Adipocyte (in vitro differentiated cells): ENCODE measurements around the gene PARD6A.

Source experiments
- DNase-seq: peaks from one replicate; pipeline ENCODE4 v3.0.0-alpha.2; 2015; ENCODE audit warnings: low read depth
- H3K27me3 ChIP-seq: replicated peaks from 2 replicates; pipeline ENCODE4 v1.7.0; 2013; ENCODE audit warnings: mild to moderate bottlenecking, low read length, moderate library complexity; ENCODE audit not compliant: control insufficient read depth, insufficient read depth
- H3K36me3 ChIP-seq: 2 replicates; pipeline ENCODE4 v1.7.0; 2013; ENCODE audit warnings: low read length, mild to moderate bottlenecking, moderate library complexity; ENCODE audit not compliant: control insufficient read depth, insufficient read depth, severe bottlenecking
- H3K4me1 ChIP-seq: 2 replicates; pipeline ENCODE4 v1.7.0; 2013; ENCODE audit warnings: mild to moderate bottlenecking, low read length, moderate library complexity; ENCODE audit not compliant: control insufficient read depth, insufficient read depth
- H3K4me3 ChIP-seq: 2 replicates; pipeline ENCODE4 v1.7.0; 2013; ENCODE audit warnings: mild to moderate bottlenecking, low read length, moderate library complexity
- H3K9ac ChIP-seq: 2 replicates; pipeline ENCODE4 v1.7.0; 2013; ENCODE audit warnings: mild to moderate bottlenecking, low read length, moderate library complexity
- H3K9me3 ChIP-seq: 2 replicates; pipeline ENCODE4 v1.7.0; 2013; ENCODE audit warnings: mild to moderate bottlenecking, low read length, moderate library complexity; ENCODE audit not compliant: control insufficient read depth

PARD6A gene

GRCh38 chr16:67655363-67655762 is 5.4 kb upstream of the PARD6A start:
- H3K4me1 ChIP-seq: peaks cover 11% of the 10 kb centered on the region
- H3K4me3 ChIP-seq: no peak overlapping the region
- H3K9me3 ChIP-seq: no peaks in the 10 kb centered on the region
- peaks cover 5% of the 10 kb centered on the region for H3K36me3 ChIP-seq
- DNase-seq: no peak
- H3K9ac ChIP-seq: no peak overlapping the region
- peaks cover 19% of the 10 kb centered on the region for H3K27me3 ChIP-seq

- no peak overlapping the region for H3K4me3 ChIP-seq
- peaks cover 10% of the 10 kb centered on the region for H3K27me3 ChIP-seq
- no peaks in the 10 kb centered on the region for H3K9me3 ChIP-seq
- no peak overlapping the region for H3K9ac ChIP-seq
- H3K4me1 ChIP-seq: peaks cover 15% of the 10 kb centered on the region
- H3K36me3 ChIP-seq: peaks cover 5% of the 10 kb centered on the region
- no peak for DNase-seq
These were observed 4.3 kb upstream of the PARD6A start for GRCh38 chr16:67656344-67657016.

- Histone ChIP-seq H3K27me3 (peaks cover 4% of the 10 kb centered on the region), H3K9ac (no peak overlapping the region), H3K4me3 (no peak overlapping the region), H3K9me3 (no peaks in the 10 kb centered on the region), H3K36me3 (peaks cover 5% of the 10 kb centered on the region), H3K4me1 (peaks cover 15% of the 10 kb centered on the region)
- DNase-seq: no peak
These were observed 3.6 kb upstream of the PARD6A start for GRCh38 chr16:67657017-67657608.

GRCh38 chr16:67657751-67658518 is 2.8 kb upstream of the PARD6A start:
- DNase-seq: no peak
- no peaks in the 10 kb centered on the region for H3K9me3 ChIP-seq
- H3K4me3 ChIP-seq: no peak overlapping the region
- peaks cover 5% of the 10 kb centered on the region for H3K36me3 ChIP-seq
- no peak overlapping the region for H3K9ac ChIP-seq
- H3K4me1 ChIP-seq: peaks cover 15% of the 10 kb centered on the region
- no peaks in the 10 kb centered on the region for H3K27me3 ChIP-seq

GRCh38 chr16:67658849-67659674 is 1.7 kb upstream of the PARD6A start:
- Histone ChIP-seq H3K27me3 (no peaks in the 10 kb centered on the region), H3K9me3 (no peaks in the 10 kb centered on the region), H3K9ac (peak overlapping the region; percentile 94), H3K36me3 (peaks cover 5% of the 10 kb centered on the region), H3K4me1 (peaks cover 12% of the 10 kb centered on the region), H3K4me3 (peak overlapping the region; percentile 98)
- DNase-seq: no peak

- peak within 1 kb of the TSS; percentile 98 for H3K4me3 ChIP-seq
- peaks cover 5% of the 10 kb centered on the region for H3K36me3 ChIP-seq
- peak; percentile 98 for DNase-seq
- H3K9ac ChIP-seq: peak within 1 kb of the TSS; percentile 94
- H3K4me1 ChIP-seq: peaks cover 12% of the 10 kb centered on the region
- H3K27me3 ChIP-seq: no peaks in the 10 kb centered on the region
- H3K9me3 ChIP-seq: no peaks in the 10 kb centered on the region
These were observed 841 bp upstream of the PARD6A start, which contains the start of gene ACD for GRCh38 chr16:67659675-67660563. Gene ACD, minus strand, starts transcription at chr16:67660260. Its CDS starts 40 bp downstream, at chr16:67660220.

- peak; percentile 31 for DNase-seq
These were observed 471 bp downstream of the PARD6A start for GRCh38 chr16:67661101-67661761.

GRCh38 chr16:67661886-67662652 is 1.3 kb downstream of the PARD6A start:
- H3K9me3 ChIP-seq: no peaks in the 10 kb centered on the region
- DNase-seq: no peak
- H3K4me1 ChIP-seq: peaks cover 24% of the 10 kb centered on the region
- H3K27me3 ChIP-seq: no peaks in the 10 kb centered on the region
- H3K9ac ChIP-seq: no peak overlapping the region
- no peak overlapping the region for H3K4me3 ChIP-seq
- H3K36me3 ChIP-seq: peaks cover 5% of the 10 kb centered on the region

More at GRCh38 chr16:67661101-67661761, 471 bp downstream of the PARD6A start:
- Histone ChIP-seq H3K4me1 (peaks cover 21% of the 10 kb centered on the region), H3K36me3 (peaks cover 5% of the 10 kb centered on the region), H3K9me3 (no peaks in the 10 kb centered on the region), H3K4me3 (peak overlapping the region; percentile 98), H3K27me3 (no peaks in the 10 kb centered on the region), H3K9ac (no peak overlapping the region)

GRCh38 chr16:67662653-67663010 is 1.9 kb downstream of the PARD6A start:
- Histone ChIP-seq H3K27me3 (no peaks in the 10 kb centered on the region), H3K36me3 (peaks cover 3% of the 10 kb centered on the region), H3K4me3 (no peak overlapping the region)

More at GRCh38 chr16:67662653-67663010, 1.9 kb downstream of the PARD6A start:
- DNase-seq: no peak
- H3K4me1 ChIP-seq: peaks cover 30% of the 10 kb centered on the region
- H3K9ac ChIP-seq: no peak overlapping the region
- no peaks in the 10 kb centered on the region for H3K9me3 ChIP-seq
